HL-60 (cell line): ENCODE measurements around the gene ZRANB3.

Experiments
- GABPA ChIP-seq: IDR thresholded peaks from 2 replicates; pipeline ENCODE4 v1.6.1; 2012; ENCODE audit warnings: low read depth
- POLR2AphosphoS5 ChIP-seq: IDR thresholded peaks from 2 replicates; pipeline ENCODE4 v1.6.1; 2012; ENCODE audit warnings: low read depth
- SPI1 ChIP-seq: IDR thresholded peaks from 2 replicates; pipeline ENCODE4 v1.6.1; 2012; ENCODE audit warnings: low read depth, mild to moderate bottlenecking, borderline replicate concordance
- TF ChIP-seq, protein P1 (sequence below): IDR thresholded peaks from one replicate; pipeline ENCODE4 v1.5.1; 2011; ENCODE audit warnings: low read length, control low read depth, inconsistent platforms; ENCODE audit not compliant: insufficient read depth
- TF ChIP-seq, protein P2 (sequence below): IDR thresholded peaks from 2 replicates; pipeline ENCODE4 v1.6.1; 2012; ENCODE audit warnings: low read depth; ENCODE audit not compliant: insufficient replicate concordance

DNA sequence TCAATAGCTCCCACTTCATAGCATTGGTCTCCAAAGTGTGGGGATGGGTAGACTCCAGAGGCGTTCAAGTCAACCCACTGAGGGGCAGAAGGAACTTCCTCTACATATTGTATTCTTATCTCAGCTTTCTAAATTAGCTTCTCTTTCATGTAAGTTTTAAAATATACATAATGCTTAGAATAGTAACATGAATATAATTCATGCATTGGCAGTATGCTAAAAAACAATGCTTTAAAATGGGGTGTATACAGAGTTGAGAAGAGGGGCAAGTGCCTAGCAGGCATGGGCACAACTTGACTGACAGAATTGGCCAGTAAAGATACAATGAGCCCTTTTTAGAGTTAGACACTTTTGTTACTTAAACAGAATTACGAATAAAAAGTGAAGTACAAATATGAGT lies 212.2 kb downstream of the ZRANB3 start:
- TF ChIP-seq, protein P1, sequence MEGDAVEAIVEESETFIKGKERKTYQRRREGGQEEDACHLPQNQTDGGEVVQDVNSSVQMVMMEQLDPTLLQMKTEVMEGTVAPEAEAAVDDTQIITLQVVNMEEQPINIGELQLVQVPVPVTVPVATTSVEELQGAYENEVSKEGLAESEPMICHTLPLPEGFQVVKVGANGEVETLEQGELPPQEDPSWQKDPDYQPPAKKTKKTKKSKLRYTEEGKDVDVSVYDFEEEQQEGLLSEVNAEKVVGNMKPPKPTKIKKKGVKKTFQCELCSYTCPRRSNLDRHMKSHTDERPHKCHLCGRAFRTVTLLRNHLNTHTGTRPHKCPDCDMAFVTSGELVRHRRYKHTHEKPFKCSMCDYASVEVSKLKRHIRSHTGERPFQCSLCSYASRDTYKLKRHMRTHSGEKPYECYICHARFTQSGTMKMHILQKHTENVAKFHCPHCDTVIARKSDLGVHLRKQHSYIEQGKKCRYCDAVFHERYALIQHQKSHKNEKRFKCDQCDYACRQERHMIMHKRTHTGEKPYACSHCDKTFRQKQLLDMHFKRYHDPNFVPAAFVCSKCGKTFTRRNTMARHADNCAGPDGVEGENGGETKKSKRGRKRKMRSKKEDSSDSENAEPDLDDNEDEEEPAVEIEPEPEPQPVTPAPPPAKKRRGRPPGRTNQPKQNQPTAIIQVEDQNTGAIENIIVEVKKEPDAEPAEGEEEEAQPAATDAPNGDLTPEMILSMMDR = no peak
- TF ChIP-seq POLR2AphosphoS5 = no peak
- TF ChIP-seq, protein P2, sequence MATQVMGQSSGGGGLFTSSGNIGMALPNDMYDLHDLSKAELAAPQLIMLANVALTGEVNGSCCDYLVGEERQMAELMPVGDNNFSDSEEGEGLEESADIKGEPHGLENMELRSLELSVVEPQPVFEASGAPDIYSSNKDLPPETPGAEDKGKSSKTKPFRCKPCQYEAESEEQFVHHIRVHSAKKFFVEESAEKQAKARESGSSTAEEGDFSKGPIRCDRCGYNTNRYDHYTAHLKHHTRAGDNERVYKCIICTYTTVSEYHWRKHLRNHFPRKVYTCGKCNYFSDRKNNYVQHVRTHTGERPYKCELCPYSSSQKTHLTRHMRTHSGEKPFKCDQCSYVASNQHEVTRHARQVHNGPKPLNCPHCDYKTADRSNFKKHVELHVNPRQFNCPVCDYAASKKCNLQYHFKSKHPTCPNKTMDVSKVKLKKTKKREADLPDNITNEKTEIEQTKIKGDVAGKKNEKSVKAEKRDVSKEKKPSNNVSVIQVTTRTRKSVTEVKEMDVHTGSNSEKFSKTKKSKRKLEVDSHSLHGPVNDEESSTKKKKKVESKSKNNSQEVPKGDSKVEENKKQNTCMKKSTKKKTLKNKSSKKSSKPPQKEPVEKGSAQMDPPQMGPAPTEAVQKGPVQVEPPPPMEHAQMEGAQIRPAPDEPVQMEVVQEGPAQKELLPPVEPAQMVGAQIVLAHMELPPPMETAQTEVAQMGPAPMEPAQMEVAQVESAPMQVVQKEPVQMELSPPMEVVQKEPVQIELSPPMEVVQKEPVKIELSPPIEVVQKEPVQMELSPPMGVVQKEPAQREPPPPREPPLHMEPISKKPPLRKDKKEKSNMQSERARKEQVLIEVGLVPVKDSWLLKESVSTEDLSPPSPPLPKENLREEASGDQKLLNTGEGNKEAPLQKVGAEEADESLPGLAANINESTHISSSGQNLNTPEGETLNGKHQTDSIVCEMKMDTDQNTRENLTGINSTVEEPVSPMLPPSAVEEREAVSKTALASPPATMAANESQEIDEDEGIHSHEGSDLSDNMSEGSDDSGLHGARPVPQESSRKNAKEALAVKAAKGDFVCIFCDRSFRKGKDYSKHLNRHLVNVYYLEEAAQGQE = no peak
- TF ChIP-seq GABPA = no peak
- TF ChIP-seq SPI1 = no peak
